ENCODE data around the gene RBFOX1.
"Not testable (repeated sequence)": the region's sequence is repeated elsewhere in the genome, so short reads cannot be mapped to it uniquely, and the experiment has no call there.

The RBFOX1 gene

DNA sequence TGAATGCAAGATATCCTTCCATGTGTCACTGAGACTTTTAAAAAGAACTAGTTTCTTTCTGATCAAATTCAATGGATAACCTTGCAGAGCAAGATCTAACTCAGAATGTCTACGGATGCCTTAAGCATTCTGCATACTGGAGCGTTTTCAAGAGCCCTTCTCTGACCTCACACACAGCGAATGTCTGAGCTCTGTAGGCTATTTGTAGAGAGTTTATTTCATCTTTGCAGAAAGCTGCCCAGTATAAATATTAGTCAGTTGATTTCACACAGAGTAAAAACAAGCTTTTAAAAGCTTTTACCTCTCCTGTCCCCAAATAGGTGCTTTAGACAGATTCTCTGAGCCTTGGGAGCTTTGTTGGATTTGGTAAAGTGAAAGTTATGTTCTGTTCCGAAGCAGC is 165.0 kb downstream of the RBFOX1 start:
- in situ Hi-C loops (cut with HindIII; ENCODE audit: low sequenced_read_pairs), result no loop called here
- no peak for DNase-seq (ENCODE audit: low read depth, low spot score)
- TF ChIP-seq, protein P1, sequence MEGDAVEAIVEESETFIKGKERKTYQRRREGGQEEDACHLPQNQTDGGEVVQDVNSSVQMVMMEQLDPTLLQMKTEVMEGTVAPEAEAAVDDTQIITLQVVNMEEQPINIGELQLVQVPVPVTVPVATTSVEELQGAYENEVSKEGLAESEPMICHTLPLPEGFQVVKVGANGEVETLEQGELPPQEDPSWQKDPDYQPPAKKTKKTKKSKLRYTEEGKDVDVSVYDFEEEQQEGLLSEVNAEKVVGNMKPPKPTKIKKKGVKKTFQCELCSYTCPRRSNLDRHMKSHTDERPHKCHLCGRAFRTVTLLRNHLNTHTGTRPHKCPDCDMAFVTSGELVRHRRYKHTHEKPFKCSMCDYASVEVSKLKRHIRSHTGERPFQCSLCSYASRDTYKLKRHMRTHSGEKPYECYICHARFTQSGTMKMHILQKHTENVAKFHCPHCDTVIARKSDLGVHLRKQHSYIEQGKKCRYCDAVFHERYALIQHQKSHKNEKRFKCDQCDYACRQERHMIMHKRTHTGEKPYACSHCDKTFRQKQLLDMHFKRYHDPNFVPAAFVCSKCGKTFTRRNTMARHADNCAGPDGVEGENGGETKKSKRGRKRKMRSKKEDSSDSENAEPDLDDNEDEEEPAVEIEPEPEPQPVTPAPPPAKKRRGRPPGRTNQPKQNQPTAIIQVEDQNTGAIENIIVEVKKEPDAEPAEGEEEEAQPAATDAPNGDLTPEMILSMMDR (IDR thresholded peaks at IDR 0.05; ENCODE audit: low read depth, low read length), result no peak
- no peak overlapping the region for H3K4me3 ChIP-seq (ENCODE audit: low read depth, low read length)

DNA sequence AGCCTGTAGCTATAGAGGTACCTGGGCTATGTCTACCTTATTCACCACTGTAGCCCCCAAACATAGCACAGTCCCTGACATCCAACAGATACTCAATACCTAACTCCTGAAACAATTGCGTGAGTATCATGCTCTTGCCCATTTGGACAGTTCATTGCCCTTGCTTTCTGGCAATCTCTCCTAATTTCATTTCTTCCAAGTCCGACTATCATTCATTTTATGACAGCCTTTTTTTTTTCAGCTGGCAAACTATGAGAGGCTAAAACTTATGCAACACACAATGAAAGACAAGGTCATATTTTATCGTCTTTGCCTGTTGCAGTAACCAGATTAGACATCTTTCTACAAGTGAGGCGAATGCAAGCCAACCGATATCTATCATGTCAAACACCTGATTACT is 169.2 kb downstream of the RBFOX1 start:
- no peak for DNase-seq (ENCODE audit: low read depth, low spot score)
- in situ Hi-C loops (cut with HindIII; ENCODE audit: low sequenced_read_pairs), result no loop called here
- H3K4me3 ChIP-seq (ENCODE audit: low read depth, low read length), result no peak overlapping the region
- TF ChIP-seq, protein P1 (IDR thresholded peaks at IDR 0.05; ENCODE audit: low read depth, low read length), result no peak

DNA sequence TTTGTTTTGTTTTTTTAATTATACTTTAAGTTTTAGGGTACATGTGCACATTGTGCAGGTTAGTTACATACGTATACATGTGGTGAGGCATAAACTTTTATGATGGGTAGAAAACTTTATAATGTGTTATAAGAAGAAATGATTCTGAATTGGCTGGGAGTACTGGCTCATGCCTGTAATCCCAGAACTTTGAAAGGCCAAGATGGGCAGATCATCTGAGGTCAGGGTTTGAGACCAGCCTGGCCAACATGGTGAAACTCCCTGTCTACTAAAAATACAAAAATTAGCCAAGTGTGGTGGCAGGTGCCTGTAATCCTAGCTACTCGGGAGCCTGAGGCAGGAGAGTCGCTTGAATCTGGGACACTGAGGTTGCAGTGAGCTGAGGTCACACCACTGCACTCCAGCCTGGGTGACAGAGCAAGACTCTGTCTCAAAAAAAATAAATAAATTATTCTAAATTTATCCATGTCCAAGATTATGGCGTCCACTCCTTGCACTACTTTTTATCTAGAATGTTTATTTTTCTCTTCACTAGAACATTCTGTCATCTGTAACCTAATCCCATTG is 170.0 kb downstream of the RBFOX1 start:
- H3K4me3 ChIP-seq (ENCODE audit: low read depth, low read length); in situ Hi-C loops (cut with HindIII; ENCODE audit: low sequenced_read_pairs); DNase-seq (ENCODE audit: low read depth, low spot score): not testable (repeated sequence)

DNA sequence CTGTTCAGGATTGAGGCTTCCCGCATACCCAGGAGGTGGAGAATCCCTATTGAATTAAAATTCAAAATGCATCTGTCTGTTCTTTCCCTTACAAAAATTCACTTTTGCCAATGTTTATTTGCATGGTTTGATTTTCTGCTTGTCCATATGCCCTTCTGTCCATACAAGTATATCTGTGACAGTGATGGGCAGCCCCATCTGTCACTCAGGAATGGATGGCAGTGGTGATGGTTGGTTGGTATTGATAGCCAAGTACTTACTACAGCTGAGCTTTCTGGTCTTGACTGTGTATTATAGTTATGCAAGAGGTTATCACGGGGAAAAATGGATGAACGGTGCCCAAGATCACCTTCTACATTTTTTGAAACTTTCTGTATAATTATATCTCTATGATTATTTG is 171.0 kb downstream of the RBFOX1 start:
- in situ Hi-C loops (cut with HindIII; ENCODE audit: low sequenced_read_pairs), result no loop called here
- no peak for DNase-seq (ENCODE audit: low read depth, low spot score)
- no peak overlapping the region for H3K4me3 ChIP-seq (ENCODE audit: low read depth, low read length)
- TF ChIP-seq, protein P1 (IDR thresholded peaks at IDR 0.05; ENCODE audit: low read depth, low read length), result no peak

DNA sequence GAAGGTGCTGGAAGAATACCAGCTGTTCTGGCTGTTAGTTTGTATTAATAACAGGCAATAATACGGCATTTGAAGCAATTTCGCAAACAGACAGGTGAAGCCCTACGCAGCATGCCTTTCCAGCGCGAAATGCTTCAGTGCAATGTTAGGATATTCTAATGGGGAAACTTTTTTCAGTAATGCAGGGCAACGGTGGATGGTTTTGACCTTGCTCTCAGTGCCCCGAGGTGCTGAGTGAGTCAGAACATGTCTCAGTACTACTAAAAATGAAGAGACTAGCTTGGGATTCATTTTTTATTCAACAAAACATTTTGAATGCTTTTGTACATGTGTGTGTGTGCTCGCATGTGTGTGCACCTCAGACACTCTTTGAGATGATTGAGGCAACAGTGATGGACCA is 172.2 kb downstream of the RBFOX1 start:
- in situ Hi-C loops (cut with HindIII; ENCODE audit: low sequenced_read_pairs), result no loop called here
- TF ChIP-seq, protein P1 (IDR thresholded peaks at IDR 0.05; ENCODE audit: low read depth, low read length), result no peak
- no peak for DNase-seq (ENCODE audit: low read depth, low spot score)
- H3K4me3 ChIP-seq (ENCODE audit: low read depth, low read length), result no peak overlapping the region

DNA sequence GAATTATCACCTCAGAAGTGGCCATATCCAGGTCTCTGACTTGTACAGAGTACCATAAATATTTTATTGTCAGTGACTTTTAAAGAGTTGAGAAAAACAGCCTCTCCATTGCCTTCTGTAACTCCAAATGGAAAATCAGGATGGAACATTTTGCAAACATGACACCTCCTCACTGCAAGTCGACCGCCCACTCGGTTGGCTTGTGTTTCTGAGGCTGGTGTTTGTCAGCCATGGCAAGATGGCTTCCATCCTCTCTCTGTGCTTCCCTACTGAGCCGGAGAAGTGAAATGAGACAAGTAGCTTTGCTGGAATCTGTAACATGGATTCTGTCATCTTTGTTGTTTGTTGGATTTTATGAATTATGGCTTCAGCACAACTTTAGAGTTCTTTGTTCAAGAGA is 172.8 kb downstream of the RBFOX1 start:
- in situ Hi-C loops (cut with HindIII; ENCODE audit: low sequenced_read_pairs), result no loop called here
- TF ChIP-seq, protein P1 (IDR thresholded peaks at IDR 0.05; ENCODE audit: low read depth, low read length), result no peak
- no peak overlapping the region for H3K4me3 ChIP-seq (ENCODE audit: low read depth, low read length)
- no peak for DNase-seq (ENCODE audit: low read depth, low spot score)

DNA sequence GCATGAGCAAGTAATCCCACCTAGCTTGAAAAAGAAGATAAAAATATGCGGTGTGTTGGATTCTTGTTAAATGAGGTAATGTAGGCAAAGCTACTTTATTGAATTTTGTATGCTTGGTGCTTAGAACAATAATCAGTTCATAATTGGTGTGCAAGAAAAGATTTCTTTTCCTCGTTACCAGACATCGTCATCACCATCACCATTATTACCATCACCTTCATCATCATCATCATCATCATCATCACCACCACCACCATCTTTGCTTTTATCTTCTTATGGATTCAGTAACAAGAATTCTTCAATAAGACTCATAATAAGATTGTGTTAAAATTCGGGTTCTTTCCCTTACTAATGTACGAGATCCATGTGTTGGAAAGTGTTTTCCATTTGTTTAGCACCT is 173.7 kb downstream of the RBFOX1 start:
- in situ Hi-C loops (cut with HindIII; ENCODE audit: low sequenced_read_pairs), result no loop called here
- TF ChIP-seq, protein P1 (IDR thresholded peaks at IDR 0.05; ENCODE audit: low read depth, low read length), result no peak
- DNase-seq (ENCODE audit: low read depth, low spot score), result no peak
- H3K4me3 ChIP-seq (ENCODE audit: low read depth, low read length), result no peak overlapping the region

Data from astrocyte of the spinal cord (primary cell).